Activated CD4-positive, alpha-beta T cell treated with anti-CD3 and anti-CD28 coated beads for 36 hours (primary cell): ENCODE data around the gene SPRED1. TPM values are rescaled to one million over a fixed set of nuclear protein-coding genes. Genes with fewer than 3 reads are reported as not detected.
A peak's percentile ranks its signal among the peaks of the same experiment; 100 is the strongest.

Source experiments
- ATAC-seq: fragments of 200-7000 bp; cut with Tn5 transposase; one replicate; pipeline ENCODE4 v1.10.0; 2021; ENCODE audit warnings: mild to moderate bottlenecking, moderate library complexity
- CTCF ChIA-PET: fragments of 350-600 bp; sonication (Branson Sonifier 250); formaldehyde crosslinking; loops from one replicate; lab custom pipeline; 2021; ENCODE audit warnings: antibody characterized with exemption; lab: Charles Lee
- POLR2A ChIA-PET: fragments of 350-600 bp; sonication (Branson Sonifier 250); formaldehyde crosslinking; loops from one replicate; lab custom pipeline; 2021; ENCODE audit warnings: antibody characterized with exemption, inconsistent platforms; lab: Charles Lee
- DNase-seq: peaks from one replicate; pipeline ENCODE4 v3.0.0-alpha.2; 2020
- H3K27ac Mint-ChIP-seq: one replicate; pipeline ENCODE4 v1.8.0; 2021; ENCODE audit warnings: mixed read lengths
- H3K27me3 Mint-ChIP-seq: one replicate; pipeline ENCODE4 v1.8.0; 2021; ENCODE audit warnings: mixed read lengths
- H3K36me3 Mint-ChIP-seq: one replicate; pipeline ENCODE4 v1.8.0; 2021; ENCODE audit warnings: low read depth, mixed read lengths
- H3K4me1 Mint-ChIP-seq: one replicate; pipeline ENCODE4 v1.8.0; 2021; ENCODE audit warnings: mixed read lengths
- H3K4me3 Mint-ChIP-seq: one replicate; pipeline ENCODE4 v1.8.0; 2021; ENCODE audit warnings: mild to moderate bottlenecking, moderate library complexity, mixed read lengths
- H3K9me3 Mint-ChIP-seq: one replicate; pipeline ENCODE4 v1.8.0; 2021; ENCODE audit warnings: low read depth, mixed read lengths
- intact Hi-C, 2 experiments: fragments of 100-400 bp; cut with DNase I in 1 of 2; cut with micrococcal nuclease in 1 of 2; formaldehyde crosslinking; loops; one replicate each; pipeline versions ENCODE4 v1.14.2 to v1.15.1; 2022 to 2024; cut with DNase I, micrococcal nuclease
- total RNA-seq, 2 experiments: library from RNA; stranded (reverse); gene quantifications; one replicate each; pipeline ENCODE4 v1.2.3, GENCODE V29; 2021

Gene SPRED1
- total RNA-seq, 2 experiments from 2014 or later = 0.90 to 0.96 TPM

GRCh38 chr15:38320866-38321265 is 68.2 kb downstream of the SPRED1 start:
- ChIA-PET CTCF (interaction anchor here (0.5 to 0.9 kb wide), 2 partner anchors 10 to 68 kb away, joined by 3 to 4 read pairs; no protein-coding TSS in a partner anchor), POLR2A (no interaction called here)
- no peak overlapping the region for H3K4me3 Mint-ChIP-seq
- H3K36me3 Mint-ChIP-seq = no peaks in the 10 kb centered on the region
- no peak overlapping the region for H3K27ac Mint-ChIP-seq
- ATAC-seq = no peak
- H3K9me3 Mint-ChIP-seq = no peaks in the 10 kb centered on the region
- H3K4me1 Mint-ChIP-seq = no peaks in the 10 kb centered on the region
- intact Hi-C loops = no loop called here
- DNase-seq = no peak
- H3K27me3 Mint-ChIP-seq = peaks cover 4% of the 10 kb centered on the region

GRCh38 chr15:38323895-38324294 is 71.3 kb downstream of the SPRED1 start:
- no peaks in the 10 kb centered on the region for H3K27me3 Mint-ChIP-seq
- CTCF ChIA-PET = interaction anchor here (1.3 kb wide), 1 partner anchor 32 kb away, joined by 3 read pairs; no protein-coding TSS in a partner anchor
- intact Hi-C loops = no loop called here
- no peak overlapping the region for H3K4me3 Mint-ChIP-seq
- H3K4me1 Mint-ChIP-seq = no peaks in the 10 kb centered on the region
- no peaks in the 10 kb centered on the region for H3K36me3 Mint-ChIP-seq
- no peaks in the 10 kb centered on the region for H3K9me3 Mint-ChIP-seq
- POLR2A ChIA-PET = no interaction called here
- DNase-seq = no peak
- no peak overlapping the region for H3K27ac Mint-ChIP-seq
- no peak for ATAC-seq

- DNase-seq = no peak
- Mint-ChIP-seq H3K27me3 (no peaks in the 10 kb centered on the region), H3K4me3 (no peak overlapping the region), H3K4me1 (no peaks in the 10 kb centered on the region), H3K9me3 (no peaks in the 10 kb centered on the region), H3K36me3 (no peaks in the 10 kb centered on the region), H3K27ac (no peak overlapping the region)
- intact Hi-C loops = no loop called here
- CTCF ChIA-PET = interaction anchor here (1.3 kb wide), 1 partner anchor 31 kb away, joined by 3 read pairs; no protein-coding TSS in a partner anchor
- no peak for ATAC-seq
- POLR2A ChIA-PET = no interaction called here
Measured at GRCh38 chr15:38324939-38325647, 72.5 kb downstream of the SPRED1 start.

GRCh38 chr15:38325648-38325990 is 73.0 kb downstream of the SPRED1 start:
- DNase-seq (no peak), ATAC-seq (no peak)
- H3K27ac Mint-ChIP-seq = no peak overlapping the region
- POLR2A ChIA-PET = no interaction called here
- intact Hi-C loops = no loop called here
- CTCF ChIA-PET = interaction anchor here (0.8 to 1.1 kb wide), 2 partner anchors 24 to 135 kb away, joined by 3 read pairs; no protein-coding TSS in a partner anchor
- H3K9me3 Mint-ChIP-seq = no peaks in the 10 kb centered on the region
- no peaks in the 10 kb centered on the region for H3K36me3 Mint-ChIP-seq
- no peaks in the 10 kb centered on the region for H3K4me1 Mint-ChIP-seq
- no peaks in the 10 kb centered on the region for H3K27me3 Mint-ChIP-seq
- no peak overlapping the region for H3K4me3 Mint-ChIP-seq

GRCh38 chr15:38332711-38333110 is 80.1 kb downstream of the SPRED1 start:
- ATAC-seq (no peak), DNase-seq (no peak)
- Mint-ChIP-seq H3K4me3 (no peak overlapping the region), H3K9me3 (no peaks in the 10 kb centered on the region), H3K36me3 (no peaks in the 10 kb centered on the region), H3K27ac (no peak overlapping the region), H3K4me1 (no peaks in the 10 kb centered on the region), H3K27me3 (no peaks in the 10 kb centered on the region)
- intact Hi-C loops = no loop called here
- CTCF ChIA-PET = interaction anchor here (0.6 kb wide), 1 partner anchor 231 kb away, joined by 3 read pairs; no protein-coding TSS in a partner anchor
- POLR2A ChIA-PET = no interaction called here

- Mint-ChIP-seq H3K4me1 (no peaks in the 10 kb centered on the region), H3K36me3 (no peaks in the 10 kb centered on the region), H3K4me3 (no peak overlapping the region), H3K27me3 (no peaks in the 10 kb centered on the region), H3K9me3 (no peaks in the 10 kb centered on the region), H3K27ac (no peak overlapping the region)
- ATAC-seq = no peak
- intact Hi-C loops = no loop called here
- ChIA-PET CTCF (interaction anchor here (0.7 to 1.1 kb wide), 2 partner anchors 10 to 54 kb away, joined by 3 read pairs; no protein-coding TSS in a partner anchor), POLR2A (no interaction called here)
- no peak for DNase-seq
Measured at GRCh38 chr15:38335116-38335515, 82.5 kb downstream of the SPRED1 start.

GRCh38 chr15:38344351-38344750 is 91.7 kb downstream of the SPRED1 start:
- intact Hi-C loops = no loop called here
- ChIA-PET POLR2A (no interaction called here), CTCF (interaction anchor here (1.0 to 1.5 kb wide), 2 partner anchors 9 kb away, joined by 3 read pairs; no protein-coding TSS in a partner anchor)
- no peak for ATAC-seq
- H3K4me3 Mint-ChIP-seq = no peak overlapping the region
- no peaks in the 10 kb centered on the region for H3K36me3 Mint-ChIP-seq
- no peaks in the 10 kb centered on the region for H3K9me3 Mint-ChIP-seq
- peaks cover 4% of the 10 kb centered on the region for H3K27me3 Mint-ChIP-seq
- no peak for DNase-seq
- no peak overlapping the region for H3K27ac Mint-ChIP-seq
- H3K4me1 Mint-ChIP-seq = no peaks in the 10 kb centered on the region

- Mint-ChIP-seq H3K9me3 (no peaks in the 10 kb centered on the region), H3K4me1 (no peaks in the 10 kb centered on the region), H3K4me3 (no peak overlapping the region), H3K36me3 (no peaks in the 10 kb centered on the region), H3K27ac (no peak overlapping the region), H3K27me3 (peaks cover 2% of the 10 kb centered on the region)
- intact Hi-C loops = no loop called here
- no peak for ATAC-seq
- ChIA-PET POLR2A (no interaction called here), CTCF (interaction anchor here (0.6 to 1.5 kb wide), 4 partner anchors 16 to 353 kb away, joined by 3 to 5 read pairs (median 3); no protein-coding TSS in a partner anchor)
- no peak for DNase-seq
Measured at GRCh38 chr15:38349251-38349650, 96.6 kb downstream of the SPRED1 start.

- ATAC-seq (no peak), DNase-seq (no peak)
- Mint-ChIP-seq H3K4me1 (no peaks in the 10 kb centered on the region), H3K4me3 (no peak overlapping the region), H3K9me3 (no peaks in the 10 kb centered on the region), H3K36me3 (no peaks in the 10 kb centered on the region), H3K27ac (no peak overlapping the region), H3K27me3 (peaks cover 4% of the 10 kb centered on the region)
- ChIA-PET CTCF (interaction anchor here (0.7 kb wide), 1 partner anchor 237 kb away, joined by 3 read pairs; no protein-coding TSS in a partner anchor), POLR2A (no interaction called here)
- intact Hi-C loops = loop anchor here in 1 of 2 experiments (5.0 to 10.0 kb wide), 2 partner anchors 467 to 584 kb away; no protein-coding TSS in a partner anchor
Measured at GRCh38 chr15:38351466-38351865, 98.8 kb downstream of the SPRED1 start.

GRCh38 chr15:38354315-38354929 is 101.8 kb downstream of the SPRED1 start:
- no peaks in the 10 kb centered on the region for H3K36me3 Mint-ChIP-seq
- peak; percentile 75 for DNase-seq
- no peak overlapping the region for H3K27ac Mint-ChIP-seq
- no peak overlapping the region for H3K4me3 Mint-ChIP-seq
- ChIA-PET POLR2A (interaction anchor here (0.7 kb wide), 1 partner anchor 101 kb away, joined by 3 read pairs; no protein-coding TSS in a partner anchor), CTCF (interaction anchor here (0.6 to 1.6 kb wide), 3 partner anchors 103 to 360 kb away, joined by 3 to 6 read pairs (median 3); no protein-coding TSS in a partner anchor)
- H3K4me1 Mint-ChIP-seq = no peaks in the 10 kb centered on the region
- peaks cover 2% of the 10 kb centered on the region for H3K27me3 Mint-ChIP-seq
- ATAC-seq = no peak
- intact Hi-C loops = loop anchor here (1.0 to 10.0 kb wide), 5 partner anchors 352 to 587 kb away; no protein-coding TSS in a partner anchor
- H3K9me3 Mint-ChIP-seq = no peaks in the 10 kb centered on the region

- intact Hi-C loops = no loop called here
- H3K4me1 Mint-ChIP-seq = no peaks in the 10 kb centered on the region
- H3K27ac Mint-ChIP-seq = no peak overlapping the region
- no peak overlapping the region for H3K4me3 Mint-ChIP-seq
- CTCF ChIA-PET = no interaction called here
- POLR2A ChIA-PET = no interaction called here
- DNase-seq (no peak), ATAC-seq (no peak)
- H3K27me3 Mint-ChIP-seq = peaks cover 35% of the 10 kb centered on the region
- no peaks in the 10 kb centered on the region for H3K36me3 Mint-ChIP-seq
- H3K9me3 Mint-ChIP-seq = no peaks in the 10 kb centered on the region
Measured at GRCh38 chr15:38362355-38362754, 109.7 kb downstream of the SPRED1 start.
